GM12878 (cell line): ENCODE data around the gene SYT14. TPM values are rescaled to one million over a fixed set of nuclear protein-coding genes. Genes with fewer than 3 reads are reported as not detected.

Source experiments
- ATAC-seq: fragments of 200-7000 bp; cut with Tn5 transposase; 3 replicates; pipeline ENCODE4 v1.9.1; 2020; ENCODE audit warnings: mild to moderate bottlenecking, moderate library complexity
- BruUV-seq: library from RNA; stranded (reverse); fragments of 400-500 nt; replicated peaks from 2 replicates; lab custom pipeline; 2021; lab: Mats Ljungman, UMichigan
- CTCF ChIA-PET: fragments of 300-600 bp; sonication (Branson Sonifier 250); formaldehyde crosslinking; extraction: SDS; loops from one replicate; lab custom pipeline; 2021; ENCODE audit warnings: inconsistent platforms; lab: Yijun Ruan, JAX
- POLR2A ChIA-PET: fragments of 350-600 bp; formaldehyde crosslinking; extraction: SDS; loops from one replicate; lab custom pipeline; 2021; ENCODE audit warnings: inconsistent platforms; lab: Charles Lee
- RAD21 ChIA-PET: fragments of 300-600 bp; sonication (Branson Sonifier 250); formaldehyde crosslinking; loops from one replicate; lab custom pipeline; 2023; ENCODE audit warnings: antibody characterized with exemption; ENCODE audit not compliant: unreplicated experiment; lab: Charles Lee
- SMC1A ChIA-PET: fragments of 300-600 bp; sonication (Branson Sonifier 250); formaldehyde crosslinking; loops from one replicate; lab custom pipeline; 2023; ENCODE audit not compliant: unreplicated experiment, uncharacterized antibody; lab: Charles Lee
- DNase-seq: peaks from one replicate; pipeline ENCODE4 v3.0.0-alpha.2; 2011; ENCODE audit warnings: low read depth, low spot score
- FAIRE-seq: peaks from 3 replicates; lab custom pipeline; 2011; peaks lifted over from hg19 to GRCh38; lab: Jason Lieb, UNC
- H2AFZ ChIP-seq: 2 replicates; pipeline ENCODE4 v1.6.0; 2011; ENCODE audit warnings: low read depth, low read length, control low read depth; ENCODE audit not compliant: control insufficient read depth
- H3K27ac ChIP-seq: 2 replicates; pipeline ENCODE4 v1.5.1; 2011; ENCODE audit warnings: control low read depth; ENCODE audit not compliant: control insufficient read depth, insufficient read depth
- H3K27me3 ChIP-seq, 2 experiments: replicated peaks in 1 of 2; 2 replicates each; pipeline versions ENCODE4 v1.6.0 to v1.6.1; 2011; ENCODE audit warnings: low read length in 1 of 2; ENCODE audit not compliant: control insufficient read depth in 2 of 2, insufficient read depth in 2 of 2
- H3K36me3 ChIP-seq, 2 experiments: 2 replicates each; pipeline ENCODE4 v1.5.1; 2011; ENCODE audit warnings: low read length in 1 of 2; ENCODE audit not compliant: control insufficient read depth in 2 of 2, insufficient read depth in 2 of 2
- H3K4me1 ChIP-seq: 2 replicates; pipeline ENCODE4 v1.6.1; 2011; ENCODE audit warnings: mild to moderate bottlenecking, low read length, moderate library complexity, mixed read lengths; ENCODE audit not compliant: control insufficient read depth, insufficient read depth
- H3K4me2 ChIP-seq: 2 replicates; pipeline ENCODE4 v1.6.0; 2011; ENCODE audit warnings: control low read depth; ENCODE audit not compliant: control insufficient read depth, insufficient read depth
- H3K4me3 ChIP-seq: fragments of 200-600 bp; sonication (generic); 2 replicates; pipeline ENCODE4 v1.5.1; 2016
- H3K79me2 ChIP-seq: 2 replicates; pipeline ENCODE4 v1.6.0; 2011; ENCODE audit warnings: low read length; ENCODE audit not compliant: control insufficient read depth, insufficient read depth
- H3K9ac ChIP-seq: 2 replicates; pipeline ENCODE4 v1.8.0; 2011; ENCODE audit warnings: low read length, control low read depth, mixed read lengths; ENCODE audit not compliant: control insufficient read depth, insufficient read depth
- H3K9me3 ChIP-seq: replicated peaks from 3 replicates; pipeline ENCODE4 v1.5.1; 2011; ENCODE audit warnings: mild to moderate bottlenecking, low read length; ENCODE audit not compliant: control insufficient read depth, insufficient read depth
- H4K20me1 ChIP-seq: 2 replicates; pipeline ENCODE4 v1.6.0; 2011; ENCODE audit not compliant: control insufficient read depth, insufficient read depth
- CBX3 ChIP-seq: fragments of 200-600 bp; sonication (generic); IDR thresholded peaks from 2 replicates; pipeline ENCODE4 v1.6.1; 2016; ENCODE audit warnings: low read depth, borderline replicate concordance
- DPF2 ChIP-seq: fragments of 450-650 bp; IDR thresholded peaks from 2 replicates; pipeline ENCODE4 v1.6.1; 2017; ENCODE audit warnings: mild to moderate bottlenecking
- NFYA ChIP-seq: IDR thresholded peaks from 2 replicates; pipeline ENCODE4 v1.6.1; 2011; ENCODE audit warnings: low read depth, mild to moderate bottlenecking, low read length, improper control_type of control experiment, borderline replicate concordance
- PML ChIP-seq: IDR thresholded peaks from 2 replicates; pipeline ENCODE4 v1.6.1; 2012; ENCODE audit warnings: low read length, inconsistent platforms
- RBBP5 ChIP-seq: fragments of 200-600 bp; sonication (generic); conservative IDR thresholded peaks from 2 replicates; pipeline ENCODE4 v1.6.1; 2016
- SIX5 ChIP-seq: IDR thresholded peaks from 2 replicates; pipeline ENCODE4 v1.6.1; 2011; ENCODE audit warnings: mild to moderate bottlenecking, low read depth, low read length, moderate library complexity; ENCODE audit not compliant: severe bottlenecking
- STAT1 ChIP-seq: fragments of 450-650 bp; conservative IDR thresholded peaks from 2 replicates; pipeline ENCODE4 v1.6.1; 2014; ENCODE audit warnings: antibody characterized with exemption, mild to moderate bottlenecking
- STAT3 ChIP-seq: IDR thresholded peaks from 2 replicates; pipeline ENCODE4 v1.6.1; 2011; ENCODE audit warnings: low read depth, low read length, improper control_type of control experiment
- TCF12 ChIP-seq: IDR thresholded peaks from 2 replicates; pipeline ENCODE4 v1.6.1; 2011; ENCODE audit warnings: low read depth, mild to moderate bottlenecking, low read length
- ZNF207 ChIP-seq: fragments of 450-650 bp; IDR thresholded peaks from 2 replicates; pipeline ENCODE4 v1.6.1; 2014; ENCODE audit warnings: antibody characterized with exemption, mild to moderate bottlenecking, borderline replicate concordance
- ZNF24 ChIP-seq: fragments of 450-650 bp; IDR thresholded peaks from 2 replicates; pipeline ENCODE4 v1.6.1; 2017; ENCODE audit warnings: antibody characterized with exemption, mild to moderate bottlenecking
- WGBS: methylation state at CpG from one replicate; pipeline ENCODE4 v1.1.6; 2016; ENCODE audit warnings: low lambda C conversion rate; ENCODE audit not compliant: insufficient replicate concordance, insufficient coverage; ENCODE audit errors: missing lambda C conversion rate; 5-methylcytosine and 5-hydroxymethylcytosine counted together
- in situ Hi-C: fragments of 300-500 bp; cut with MboI; formaldehyde crosslinking; loops from 9 replicates; pipeline ENCODE4 v1.14.3; 2018; ENCODE audit warnings: mixed read lengths
- intact Hi-C: fragments of 100-400 bp; cut with micrococcal nuclease; formaldehyde crosslinking; loops from one replicate; pipeline ENCODE4 v1.14.2; 2022; ENCODE audit not compliant: unreplicated experiment
- polyA plus RNA-seq, 11 experiments: library from polyadenylated mRNA; depleted of rRNA in 4 of 11; unstranded in 6 of 11; stranded (reverse) in 5 of 11; fragments of >200 nt; fragmentation: Nextera tagmentation in 4 of 11; fragmentation: Illumina TruSeq in 1 of 11; extraction: Ambion mirVana in 4 of 11; extraction: Trizol in 1 of 11; gene quantifications; 1 replicate in 1 of 11; 2 replicates in 10 of 11; pipeline versions ENCODE4 v1.2.1 to v1.2.3, GENCODE V29; 2011 to 2016; ENCODE audit warnings: inconsistent platforms in 2 of 11, missing spikeins in 2 of 11, low read depth in 1 of 11
- total RNA-seq, 4 experiments: library from RNA; depleted of rRNA in 3 of 4; stranded (reverse); fragments of >200 nt in 3 of 4; fragmentation: Illumina TruSeq in 1 of 4; extraction: Trizol in 1 of 4; gene quantifications; 2 replicates each; pipeline versions ENCODE4 v1.2.1 to v1.2.3, GENCODE V29; 2013 to 2021
- TF ChIP-seq, protein P1 (sequence below): fragments of 450-650 bp; IDR thresholded peaks from 2 replicates; pipeline ENCODE4 v1.6.1; 2017; ENCODE audit warnings: mild to moderate bottlenecking, moderate library complexity
- TF ChIP-seq, protein P2 (sequence below): fragments of 450-650 bp; formaldehyde crosslinking; IDR thresholded peaks from 2 replicates; pipeline ENCODE4 v1.4.0; 2020; ENCODE audit warnings: mild to moderate bottlenecking, moderate library complexity
- TF ChIP-seq, protein P3 (sequence below): IDR thresholded peaks from 2 replicates; pipeline ENCODE4 v1.6.1; 2012; ENCODE audit warnings: low read depth, low read length, improper control_type of control experiment
- TF ChIP-seq, protein P4 (sequence below): IDR thresholded peaks from 2 replicates; pipeline ENCODE4 v1.6.1; 2011; ENCODE audit warnings: borderline replicate concordance, low read depth, mild to moderate bottlenecking, moderate library complexity, mixed read lengths, low read length; ENCODE audit not compliant: insufficient read depth; ENCODE audit errors: extremely low read length

Gene SYT14
- total and polyA plus RNA-seq, 10 of the 15 experiments (the other 5 are each of a cell fraction or from before 2014, with no cell fraction given), result under 0.01 TPM; not detected in 9

DNA sequence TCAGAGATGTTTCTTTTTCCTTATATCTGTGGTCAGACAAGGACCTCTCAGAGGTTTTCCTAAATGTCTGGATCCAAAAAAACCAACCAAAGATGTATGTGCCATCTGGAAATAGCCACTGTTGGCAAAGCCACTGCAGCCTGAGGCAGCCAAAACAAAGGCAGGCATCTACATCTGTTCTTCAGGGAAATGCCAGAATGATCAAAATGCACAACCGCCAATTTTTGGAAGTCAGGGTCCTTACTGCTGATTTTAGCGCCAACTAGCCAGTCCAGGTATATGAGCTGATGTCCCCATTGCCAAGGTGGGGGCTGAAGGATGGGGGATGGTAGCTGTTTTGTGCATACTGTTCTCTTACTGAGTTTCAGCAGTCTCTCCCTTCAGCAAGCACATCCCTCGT is 45.9 kb downstream of the SYT14 start:
- no TSS peak for BruUV-seq
- FAIRE-seq (no peak), DNase-seq (no peak), ATAC-seq (no peak)
- Histone ChIP-seq H3K27me3 (no peaks in the 10 kb centered on the region), H3K9ac (no peak overlapping the region), H3K79me2 (no peaks in the 10 kb centered on the region), H3K36me3 (no peaks in the 10 kb centered on the region), H3K4me1 (no peaks in the 10 kb centered on the region), H4K20me1 (no peaks in the 10 kb centered on the region), H3K9me3 (no peaks in the 10 kb centered on the region), H3K4me2 (no peak overlapping the region), H3K4me3 (no peak overlapping the region), H3K27ac (no peak overlapping the region), H2AFZ (no peak overlapping the region)
- POLR2A ChIA-PET, result no interaction called here
- CTCF ChIA-PET, result no interaction called here
- 7% methylated on average over 3 of the region's 3 CpGs for WGBS
- RAD21 ChIA-PET, result no interaction called here
- in situ Hi-C loops (no loop called here), intact Hi-C loops (no loop called here)
- SMC1A ChIA-PET, result interaction anchor here (0.6 kb wide), 1 partner anchor 413 kb away, joined by 4 read pairs; no protein-coding TSS in a partner anchor
- TF ChIP-seq, protein P1, sequence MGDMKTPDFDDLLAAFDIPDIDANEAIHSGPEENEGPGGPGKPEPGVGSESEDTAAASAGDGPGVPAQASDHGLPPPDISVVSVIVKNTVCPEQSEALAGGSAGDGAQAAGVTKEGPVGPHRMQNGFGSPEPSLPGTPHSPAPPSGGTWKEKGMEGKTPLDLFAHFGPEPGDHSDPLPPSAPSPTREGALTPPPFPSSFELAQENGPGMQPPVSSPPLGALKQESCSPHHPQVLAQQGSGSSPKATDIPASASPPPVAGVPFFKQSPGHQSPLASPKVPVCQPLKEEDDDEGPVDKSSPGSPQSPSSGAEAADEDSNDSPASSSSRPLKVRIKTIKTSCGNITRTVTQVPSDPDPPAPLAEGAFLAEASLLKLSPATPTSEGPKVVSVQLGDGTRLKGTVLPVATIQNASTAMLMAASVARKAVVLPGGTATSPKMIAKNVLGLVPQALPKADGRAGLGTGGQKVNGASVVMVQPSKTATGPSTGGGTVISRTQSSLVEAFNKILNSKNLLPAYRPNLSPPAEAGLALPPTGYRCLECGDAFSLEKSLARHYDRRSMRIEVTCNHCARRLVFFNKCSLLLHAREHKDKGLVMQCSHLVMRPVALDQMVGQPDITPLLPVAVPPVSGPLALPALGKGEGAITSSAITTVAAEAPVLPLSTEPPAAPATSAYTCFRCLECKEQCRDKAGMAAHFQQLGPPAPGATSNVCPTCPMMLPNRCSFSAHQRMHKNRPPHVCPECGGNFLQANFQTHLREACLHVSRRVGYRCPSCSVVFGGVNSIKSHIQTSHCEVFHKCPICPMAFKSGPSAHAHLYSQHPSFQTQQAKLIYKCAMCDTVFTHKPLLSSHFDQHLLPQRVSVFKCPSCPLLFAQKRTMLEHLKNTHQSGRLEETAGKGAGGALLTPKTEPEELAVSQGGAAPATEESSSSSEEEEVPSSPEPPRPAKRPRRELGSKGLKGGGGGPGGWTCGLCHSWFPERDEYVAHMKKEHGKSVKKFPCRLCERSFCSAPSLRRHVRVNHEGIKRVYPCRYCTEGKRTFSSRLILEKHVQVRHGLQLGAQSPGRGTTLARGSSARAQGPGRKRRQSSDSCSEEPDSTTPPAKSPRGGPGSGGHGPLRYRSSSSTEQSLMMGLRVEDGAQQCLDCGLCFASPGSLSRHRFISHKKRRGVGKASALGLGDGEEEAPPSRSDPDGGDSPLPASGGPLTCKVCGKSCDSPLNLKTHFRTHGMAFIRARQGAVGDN, result no peak
- TF ChIP-seq PML (no peak), ZNF207 (no peak), SIX5 (no peak), NFYA (no peak), STAT1 (no peak), RBBP5 (no peak), CBX3 (no peak), TCF12 (no peak), ZNF24 (no peak), STAT3 (no peak), DPF2 (no peak)
- TF ChIP-seq, protein P2, sequence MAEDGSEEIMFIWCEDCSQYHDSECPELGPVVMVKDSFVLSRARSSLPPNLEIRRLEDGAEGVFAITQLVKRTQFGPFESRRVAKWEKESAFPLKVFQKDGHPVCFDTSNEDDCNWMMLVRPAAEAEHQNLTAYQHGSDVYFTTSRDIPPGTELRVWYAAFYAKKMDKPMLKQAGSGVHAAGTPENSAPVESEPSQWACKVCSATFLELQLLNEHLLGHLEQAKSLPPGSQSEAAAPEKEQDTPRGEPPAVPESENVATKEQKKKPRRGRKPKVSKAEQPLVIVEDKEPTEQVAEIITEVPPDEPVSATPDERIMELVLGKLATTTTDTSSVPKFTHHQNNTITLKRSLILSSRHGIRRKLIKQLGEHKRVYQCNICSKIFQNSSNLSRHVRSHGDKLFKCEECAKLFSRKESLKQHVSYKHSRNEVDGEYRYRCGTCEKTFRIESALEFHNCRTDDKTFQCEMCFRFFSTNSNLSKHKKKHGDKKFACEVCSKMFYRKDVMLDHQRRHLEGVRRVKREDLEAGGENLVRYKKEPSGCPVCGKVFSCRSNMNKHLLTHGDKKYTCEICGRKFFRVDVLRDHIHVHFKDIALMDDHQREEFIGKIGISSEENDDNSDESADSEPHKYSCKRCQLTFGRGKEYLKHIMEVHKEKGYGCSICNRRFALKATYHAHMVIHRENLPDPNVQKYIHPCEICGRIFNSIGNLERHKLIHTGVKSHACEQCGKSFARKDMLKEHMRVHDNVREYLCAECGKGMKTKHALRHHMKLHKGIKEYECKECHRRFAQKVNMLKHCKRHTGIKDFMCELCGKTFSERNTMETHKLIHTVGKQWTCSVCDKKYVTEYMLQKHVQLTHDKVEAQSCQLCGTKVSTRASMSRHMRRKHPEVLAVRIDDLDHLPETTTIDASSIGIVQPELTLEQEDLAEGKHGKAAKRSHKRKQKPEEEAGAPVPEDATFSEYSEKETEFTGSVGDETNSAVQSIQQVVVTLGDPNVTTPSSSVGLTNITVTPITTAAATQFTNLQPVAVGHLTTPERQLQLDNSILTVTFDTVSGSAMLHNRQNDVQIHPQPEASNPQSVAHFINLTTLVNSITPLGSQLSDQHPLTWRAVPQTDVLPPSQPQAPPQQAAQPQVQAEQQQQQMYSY (CRISPR knock-in tag), result no peak
- TF ChIP-seq, protein P3, sequence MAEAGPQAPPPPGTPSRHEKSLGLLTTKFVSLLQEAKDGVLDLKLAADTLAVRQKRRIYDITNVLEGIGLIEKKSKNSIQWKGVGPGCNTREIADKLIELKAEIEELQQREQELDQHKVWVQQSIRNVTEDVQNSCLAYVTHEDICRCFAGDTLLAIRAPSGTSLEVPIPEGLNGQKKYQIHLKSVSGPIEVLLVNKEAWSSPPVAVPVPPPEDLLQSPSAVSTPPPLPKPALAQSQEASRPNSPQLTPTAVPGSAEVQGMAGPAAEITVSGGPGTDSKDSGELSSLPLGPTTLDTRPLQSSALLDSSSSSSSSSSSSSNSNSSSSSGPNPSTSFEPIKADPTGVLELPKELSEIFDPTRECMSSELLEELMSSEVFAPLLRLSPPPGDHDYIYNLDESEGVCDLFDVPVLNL, result no peak
- TF ChIP-seq, protein P4, sequence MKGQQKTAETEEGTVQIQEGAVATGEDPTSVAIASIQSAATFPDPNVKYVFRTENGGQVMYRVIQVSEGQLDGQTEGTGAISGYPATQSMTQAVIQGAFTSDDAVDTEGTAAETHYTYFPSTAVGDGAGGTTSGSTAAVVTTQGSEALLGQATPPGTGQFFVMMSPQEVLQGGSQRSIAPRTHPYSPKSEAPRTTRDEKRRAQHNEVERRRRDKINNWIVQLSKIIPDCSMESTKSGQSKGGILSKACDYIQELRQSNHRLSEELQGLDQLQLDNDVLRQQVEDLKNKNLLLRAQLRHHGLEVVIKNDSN, result no peak
